GM12875 (cell line): Measurements from ENCODE around the gene BID.
A peak's percentile ranks its signal among the peaks of the same experiment; 100 is the strongest.

Experiments
- H3K4me3 ChIP-seq: one replicate; pipeline ENCODE4 v1.5.1; 2011; ENCODE audit warnings: low read depth, low read length, control low read depth
- TF ChIP-seq, protein P1 (sequence below): IDR thresholded peaks from 2 replicates; pipeline ENCODE4 v1.5.1; 2011; ENCODE audit warnings: low read depth, mild to moderate bottlenecking, control low read depth, inconsistent platforms, low read length, moderate library complexity, borderline replicate concordance; ENCODE audit not compliant: insufficient read depth

Gene BID

DNA sequence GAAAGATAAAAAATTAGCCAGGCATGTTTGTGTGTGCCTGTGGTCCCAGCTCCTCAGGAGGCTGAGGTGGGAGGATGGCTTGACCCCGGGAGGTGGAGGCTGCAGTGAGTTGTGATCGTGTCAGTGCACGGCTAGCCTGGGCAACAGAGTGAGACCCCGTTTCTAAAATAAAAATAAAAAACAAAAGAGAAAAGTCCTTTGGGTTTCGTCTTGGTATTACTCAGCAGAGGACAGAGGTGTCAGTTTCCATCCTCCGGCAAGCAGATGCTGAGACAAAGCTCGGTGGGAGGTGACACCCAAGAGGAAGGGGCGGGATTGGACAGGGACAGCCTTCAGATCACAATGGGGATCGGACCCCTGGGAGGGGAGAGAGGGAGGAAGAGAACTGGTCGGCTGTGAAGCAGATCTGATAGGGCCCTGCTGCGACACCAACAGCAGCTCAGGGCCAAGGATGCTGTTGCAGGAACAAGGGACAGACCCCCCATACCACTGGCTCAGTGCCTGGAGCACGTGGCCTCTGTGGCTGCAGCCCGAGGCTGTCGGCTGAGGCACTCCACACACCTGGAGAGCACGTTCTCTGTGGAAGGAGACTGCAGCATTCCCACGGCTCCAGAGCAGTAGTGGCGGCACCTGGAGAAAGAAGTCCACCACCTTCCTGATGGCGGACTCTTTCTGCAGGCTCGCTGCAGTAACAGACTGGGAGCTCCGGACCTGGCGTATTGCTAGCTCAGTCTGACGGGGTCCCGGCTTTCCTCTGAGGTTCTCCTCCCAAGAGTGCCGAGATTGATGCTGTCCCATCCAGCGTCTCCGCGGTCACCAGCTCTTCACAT is 5.2 kb upstream of the BID start:
- peak overlapping the region; percentile 31 for H3K4me3 ChIP-seq
- TF ChIP-seq, protein P1, sequence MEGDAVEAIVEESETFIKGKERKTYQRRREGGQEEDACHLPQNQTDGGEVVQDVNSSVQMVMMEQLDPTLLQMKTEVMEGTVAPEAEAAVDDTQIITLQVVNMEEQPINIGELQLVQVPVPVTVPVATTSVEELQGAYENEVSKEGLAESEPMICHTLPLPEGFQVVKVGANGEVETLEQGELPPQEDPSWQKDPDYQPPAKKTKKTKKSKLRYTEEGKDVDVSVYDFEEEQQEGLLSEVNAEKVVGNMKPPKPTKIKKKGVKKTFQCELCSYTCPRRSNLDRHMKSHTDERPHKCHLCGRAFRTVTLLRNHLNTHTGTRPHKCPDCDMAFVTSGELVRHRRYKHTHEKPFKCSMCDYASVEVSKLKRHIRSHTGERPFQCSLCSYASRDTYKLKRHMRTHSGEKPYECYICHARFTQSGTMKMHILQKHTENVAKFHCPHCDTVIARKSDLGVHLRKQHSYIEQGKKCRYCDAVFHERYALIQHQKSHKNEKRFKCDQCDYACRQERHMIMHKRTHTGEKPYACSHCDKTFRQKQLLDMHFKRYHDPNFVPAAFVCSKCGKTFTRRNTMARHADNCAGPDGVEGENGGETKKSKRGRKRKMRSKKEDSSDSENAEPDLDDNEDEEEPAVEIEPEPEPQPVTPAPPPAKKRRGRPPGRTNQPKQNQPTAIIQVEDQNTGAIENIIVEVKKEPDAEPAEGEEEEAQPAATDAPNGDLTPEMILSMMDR = no peak

DNA sequence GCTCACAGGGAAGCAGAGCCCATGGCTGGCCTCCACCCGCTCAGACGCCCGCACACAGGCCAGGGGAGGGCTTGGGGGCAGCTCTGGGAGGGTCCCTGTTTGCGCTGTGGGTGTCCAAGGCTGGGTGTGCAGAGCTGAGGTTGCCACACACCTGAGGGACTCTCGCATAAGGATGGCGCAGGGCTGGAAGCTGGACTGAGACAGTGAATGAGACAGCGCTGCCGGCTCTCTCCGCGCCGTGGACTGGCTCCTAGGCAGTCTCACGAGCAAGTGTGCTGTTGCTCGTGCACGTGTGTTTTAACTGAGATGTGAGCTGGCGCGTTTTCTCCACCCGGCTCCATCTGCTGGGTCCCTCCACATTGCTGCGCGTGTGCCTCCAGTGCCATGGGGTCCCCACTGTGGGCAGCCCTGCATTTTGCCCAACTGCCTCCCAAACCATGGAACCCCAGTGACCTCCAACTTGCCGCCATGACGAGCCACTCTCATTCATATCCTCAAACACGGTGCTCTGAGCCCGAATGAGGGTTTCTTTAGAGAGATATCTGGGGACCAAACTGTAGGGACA is 4.2 kb upstream of the BID start:
- H3K4me3 ChIP-seq = peak overlapping the region; percentile 76
- TF ChIP-seq, protein P1 = no peak

DNA sequence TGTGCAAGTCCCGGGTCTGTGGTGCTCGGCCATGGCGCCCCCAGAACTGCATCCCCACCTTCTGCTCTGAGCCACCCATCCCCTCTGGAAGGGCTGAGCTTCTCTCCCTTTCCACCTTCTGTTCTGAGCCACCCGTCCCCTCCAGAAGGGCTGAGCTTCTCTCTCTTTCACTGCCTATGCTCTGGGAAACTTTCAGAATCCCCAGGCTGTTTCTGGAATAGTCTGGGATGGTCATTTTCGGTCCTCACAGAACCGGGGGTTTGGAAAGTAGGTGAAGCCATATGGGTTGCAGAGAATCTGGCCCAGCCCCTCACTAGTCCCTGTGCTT is 3.4 kb upstream of the BID start:
- TF ChIP-seq, protein P1 = no peak
- H3K4me3 ChIP-seq = peak overlapping the region; percentile 76

DNA sequence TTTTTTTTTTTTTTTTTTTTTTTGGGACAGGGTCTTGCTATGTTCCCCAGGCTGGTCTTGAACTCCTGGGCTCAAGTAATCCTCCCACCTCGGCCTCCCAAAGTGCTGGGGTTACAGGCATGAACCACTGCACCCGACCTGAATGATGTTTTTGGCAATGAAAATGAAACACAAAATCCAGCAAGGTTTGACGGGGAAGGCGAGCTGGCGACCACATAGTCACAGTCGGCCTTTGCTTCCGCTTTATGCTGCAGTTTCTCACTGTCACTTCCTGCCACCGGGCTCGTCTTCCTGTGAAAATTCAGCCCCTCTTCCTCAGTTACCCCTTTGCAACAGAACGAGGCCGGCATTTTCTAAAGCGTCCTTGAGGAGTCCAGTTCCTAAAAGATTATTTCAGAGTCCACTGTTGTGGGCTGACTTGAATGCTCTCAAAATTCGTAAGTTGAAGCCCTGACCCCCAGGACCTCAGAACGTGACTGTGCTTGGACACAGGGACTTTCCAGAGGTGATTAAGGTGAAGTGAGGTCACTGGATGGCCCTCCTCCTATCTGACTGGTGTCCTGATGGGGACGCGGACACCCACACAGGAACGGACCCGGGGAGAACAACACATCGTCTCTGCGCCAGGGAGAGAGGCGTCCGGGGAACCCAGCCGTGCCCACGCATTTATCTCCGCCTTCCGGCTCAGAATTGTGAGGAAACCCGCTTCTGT is 2.9 kb upstream of the BID start:
- TF ChIP-seq, protein P1 = no peak
- H3K4me3 ChIP-seq = peak overlapping the region; percentile 76

DNA sequence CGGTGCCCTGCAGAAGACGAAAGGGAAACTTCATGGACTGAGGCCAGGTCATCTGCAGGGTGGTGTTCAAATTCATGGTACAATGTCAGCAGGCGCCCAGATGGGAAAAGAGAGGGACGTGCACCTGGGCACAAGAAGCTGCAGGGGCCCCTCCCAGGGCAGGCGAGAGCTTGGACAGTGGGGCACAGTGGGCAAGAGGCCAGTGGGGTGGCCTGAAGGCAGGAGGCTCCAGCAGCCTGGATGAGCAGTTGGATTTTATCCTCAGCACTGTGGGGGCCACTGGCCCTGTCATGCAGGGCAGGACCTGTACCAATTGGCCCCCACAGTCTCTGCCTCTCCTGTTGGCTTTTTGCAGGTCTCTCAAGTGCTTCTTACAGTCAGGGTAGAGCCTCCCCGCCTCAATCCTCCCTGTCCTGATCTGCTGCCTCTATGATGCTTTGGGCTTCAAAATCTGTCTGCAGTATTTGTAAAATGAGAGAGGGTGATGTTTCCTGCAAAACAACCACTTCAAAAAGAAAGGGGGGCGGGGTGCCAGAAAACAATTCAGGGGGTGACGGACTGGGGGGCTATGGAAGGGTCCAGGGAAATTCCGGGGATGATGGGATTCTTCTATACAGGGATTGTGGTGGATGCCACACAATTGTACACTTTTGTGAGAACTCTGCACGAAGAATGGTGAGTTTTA is 1.7 kb upstream of the BID start:
- TF ChIP-seq, protein P1 = no peak
- no peak overlapping the region for H3K4me3 ChIP-seq

DNA sequence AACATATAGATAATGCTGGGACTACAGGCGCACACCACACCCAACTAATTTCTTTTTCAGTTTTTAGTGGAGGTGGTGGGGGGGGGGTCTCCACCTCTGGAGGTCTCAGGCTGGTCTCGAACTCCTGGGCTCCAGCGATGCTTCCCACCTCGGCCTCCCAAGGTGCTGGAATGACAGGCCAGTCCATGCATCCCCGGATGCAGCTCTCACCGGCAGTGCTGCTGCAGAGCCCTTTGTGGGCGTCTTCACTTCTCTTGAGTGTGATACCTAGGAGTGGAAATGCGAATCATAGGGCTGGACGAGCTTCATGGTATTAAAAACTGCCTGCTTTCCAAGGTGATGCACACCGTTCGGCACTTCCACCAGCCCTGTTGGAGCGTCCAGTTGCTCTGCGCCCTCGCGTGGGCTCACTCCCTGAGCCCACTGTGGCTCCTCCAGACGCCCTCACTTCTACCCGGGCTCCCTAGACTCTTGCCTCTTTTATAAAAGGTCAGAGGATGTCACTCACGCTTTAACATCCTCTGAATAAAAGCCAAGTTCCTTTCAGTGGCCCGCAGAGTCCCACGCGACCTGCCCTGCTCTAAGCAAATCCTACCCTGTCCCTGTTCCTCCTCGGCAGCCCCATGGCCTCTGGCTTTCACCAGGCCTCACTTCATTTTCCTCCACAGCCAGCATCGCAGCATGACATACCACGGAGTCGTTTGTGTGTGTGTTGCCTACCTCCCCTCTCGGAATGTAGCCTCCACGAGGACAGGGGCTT is 837 bp upstream of the BID start:
- H3K4me3 ChIP-seq = no peak overlapping the region
- TF ChIP-seq, protein P1 = no peak
